Nephron (organoid): Measurements from ENCODE around the gene ZNF200.

ENCODE experiments used
- H3K27ac Mint-ChIP-seq, 3 experiments: 2 replicates each; pipeline ENCODE4 v1.8.0; 2020; ENCODE audit warnings: mixed read lengths in 3 of 3, mild to moderate bottlenecking in 2 of 3, moderate library complexity in 1 of 3
- H3K27me3 Mint-ChIP-seq: 2 replicates; pipeline ENCODE4 v1.8.0; 2021; ENCODE audit warnings: low read depth, mild to moderate bottlenecking, moderate library complexity, mixed read lengths
- H3K36me3 Mint-ChIP-seq: 2 replicates; pipeline ENCODE4 v1.8.0; 2020; ENCODE audit warnings: low read depth, mixed read lengths
- H3K4me1 Mint-ChIP-seq: 2 replicates; pipeline ENCODE4 v1.8.0; 2020; ENCODE audit warnings: mixed read lengths
- H3K4me3 Mint-ChIP-seq, 3 experiments: 2 replicates each; pipeline ENCODE4 v1.8.0; 2020; ENCODE audit warnings: mild to moderate bottlenecking in 3 of 3, mixed read lengths in 3 of 3, moderate library complexity in 2 of 3
- H3K9me3 Mint-ChIP-seq: 2 replicates; pipeline ENCODE4 v1.8.0; 2020; ENCODE audit warnings: mixed read lengths
- CTCF ChIP-seq, 3 experiments: fragments of 200-600 bp; sonication (generic); IDR thresholded peaks; one replicate each; pipeline ENCODE4 v1.5.0; 2021; ENCODE audit warnings: antibody characterized with exemption in 3 of 3; ENCODE audit not compliant: unreplicated experiment in 3 of 3

ZNF200 gene

GRCh38 chr16:3180445-3180878 is 54.5 kb downstream of the ZNF200 start:
- no peak overlapping the region for H3K4me3 Mint-ChIP-seq
- peaks cover 15% of the 10 kb centered on the region for H3K4me1 Mint-ChIP-seq
- H3K27ac Mint-ChIP-seq, result no peak overlapping the region
- peaks cover 97% of the 10 kb centered on the region for H3K27me3 Mint-ChIP-seq
- H3K36me3 Mint-ChIP-seq, result no peaks in the 10 kb centered on the region
- peaks cover 7% of the 10 kb centered on the region for H3K9me3 Mint-ChIP-seq
- no peak for TF ChIP-seq CTCF (IDR thresholded peaks at IDR 0.05; ENCODE audit: unreplicated experiment in 3 of 3)

- Mint-ChIP-seq H3K9me3 (peaks cover 7% of the 10 kb centered on the region), H3K4me1 (peaks cover 15% of the 10 kb centered on the region), H3K36me3 (no peaks in the 10 kb centered on the region), H3K4me3 (no peak overlapping the region), H3K27ac (no peak overlapping the region), H3K27me3 (peaks cover 100% of the 10 kb centered on the region)
- no peak for TF ChIP-seq CTCF (IDR thresholded peaks at IDR 0.05; ENCODE audit: unreplicated experiment in 3 of 3)
Measured at GRCh38 chr16:3179651-3180050, 55.3 kb downstream of the ZNF200 start.

DNA sequence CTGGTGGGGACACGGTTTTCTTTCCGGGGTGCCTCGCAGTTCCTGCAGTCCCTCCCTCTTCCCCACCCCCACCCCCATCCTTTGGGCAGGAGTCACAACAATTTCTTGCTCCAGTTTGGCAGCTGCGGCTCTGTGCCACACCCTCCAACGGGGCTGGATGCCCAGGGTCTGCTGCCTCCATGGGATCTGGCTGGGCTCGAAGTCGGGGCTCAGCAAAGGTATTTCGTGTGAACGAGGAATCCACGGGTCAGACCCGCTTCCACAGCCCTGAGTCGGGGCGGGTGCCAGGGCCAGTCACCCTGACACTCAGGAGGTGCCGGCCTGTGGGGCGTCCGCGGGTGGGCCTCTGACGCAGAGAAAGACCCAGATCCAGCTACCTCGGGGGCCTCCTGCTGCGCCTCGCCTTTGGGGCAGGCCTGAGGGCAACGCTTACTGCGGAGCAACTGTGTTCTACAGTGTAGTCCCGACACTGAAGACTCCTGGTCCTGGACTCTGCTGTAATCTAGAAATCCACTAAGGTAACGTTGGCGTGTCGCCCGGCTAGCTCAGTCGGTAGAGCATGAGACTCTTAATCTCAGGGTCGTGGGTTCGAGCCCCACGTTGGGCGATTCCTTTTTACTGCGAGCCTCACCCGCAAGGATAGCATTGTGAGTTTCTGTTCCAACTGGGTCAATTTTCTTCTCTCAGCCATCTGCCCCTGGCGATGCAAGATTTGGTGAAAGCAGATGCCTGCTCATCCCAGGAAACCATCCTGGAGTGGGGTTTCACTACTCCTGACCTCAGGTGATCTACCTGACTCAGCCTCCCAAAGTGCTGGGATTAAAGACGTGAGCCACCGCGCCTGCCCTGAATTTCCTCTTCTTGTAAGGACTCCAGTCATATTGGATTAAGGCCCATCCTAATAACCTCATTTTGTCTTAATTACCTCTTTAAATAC is 59.5 kb downstream of the ZNF200 start:
- H3K27ac Mint-ChIP-seq, result no peak overlapping the region
- H3K36me3 Mint-ChIP-seq, result no peaks in the 10 kb centered on the region
- peaks cover 12% of the 10 kb centered on the region for H3K9me3 Mint-ChIP-seq
- peak overlapping the region in 2 of 3 experiments; percentile 9 to 40 for H3K4me3 Mint-ChIP-seq
- H3K27me3 Mint-ChIP-seq, result peaks cover 98% of the 10 kb centered on the region
- no peak for TF ChIP-seq CTCF (IDR thresholded peaks at IDR 0.05; ENCODE audit: unreplicated experiment in 3 of 3)
- H3K4me1 Mint-ChIP-seq, result peaks cover 9% of the 10 kb centered on the region

DNA sequence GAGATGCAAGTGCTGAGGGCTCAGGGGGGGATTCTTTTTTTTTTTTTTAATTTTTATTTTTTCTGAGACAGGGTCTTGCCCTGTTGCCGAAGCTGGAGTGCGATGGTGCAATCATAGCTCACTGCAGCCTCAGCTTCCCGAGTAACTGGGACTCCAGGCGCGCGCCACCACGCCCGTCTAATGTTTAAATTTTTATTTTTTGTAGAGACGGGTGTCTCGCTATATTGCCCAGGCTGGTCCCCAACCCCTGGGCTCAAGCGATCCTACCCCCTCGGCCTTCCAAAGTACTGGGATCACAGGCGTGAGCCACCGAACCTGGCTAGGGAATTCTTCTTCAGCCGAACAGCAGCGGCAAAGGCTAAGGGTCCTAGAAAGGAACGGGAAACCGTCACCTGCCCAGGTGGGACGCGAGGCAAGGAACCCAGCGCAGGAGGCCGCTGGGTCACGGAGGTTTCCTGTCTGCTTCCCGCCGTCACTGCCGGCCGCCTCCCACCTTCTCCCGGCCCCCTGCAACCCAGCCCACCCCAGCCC is 60.3 kb downstream of the ZNF200 start:
- no peak for TF ChIP-seq CTCF (IDR thresholded peaks at IDR 0.05; ENCODE audit: unreplicated experiment in 3 of 3)

GRCh38 chr16:3173892-3174617 is 60.9 kb downstream of the ZNF200 start:
- peaks cover 9% of the 10 kb centered on the region for H3K9me3 Mint-ChIP-seq
- peak in 2 of 3 experiments; percentile 29 to 45 for TF ChIP-seq CTCF (IDR thresholded peaks at IDR 0.05; ENCODE audit: unreplicated experiment in 3 of 3)
- H3K4me1 Mint-ChIP-seq, result peaks cover 9% of the 10 kb centered on the region
- peaks cover 98% of the 10 kb centered on the region for H3K27me3 Mint-ChIP-seq
- no peak overlapping the region for H3K27ac Mint-ChIP-seq
- peak overlapping the region; percentile 39 to 68 (median 47) for H3K4me3 Mint-ChIP-seq
- no peaks in the 10 kb centered on the region for H3K36me3 Mint-ChIP-seq

More for the DNA sequence above, 60.3 kb downstream of the ZNF200 start:
- Mint-ChIP-seq H3K9me3 (peaks cover 9% of the 10 kb centered on the region), H3K27me3 (peaks cover 98% of the 10 kb centered on the region), H3K4me3 (peak overlapping the region in 1 of 3 experiments; percentile 68), H3K27ac (no peak overlapping the region), H3K36me3 (no peaks in the 10 kb centered on the region), H3K4me1 (peaks cover 9% of the 10 kb centered on the region)
